Measurements from ENCODE around the gene NXPH3.
"Not testable (repeated sequence)": the region's sequence is repeated elsewhere in the genome, so short reads cannot be mapped to it uniquely, and the experiment has no call there.

Gene NXPH3

GRCh38 chr17:49566668-49567071 lies 9.0 kb upstream of the NXPH3 start:
- no peak overlapping the region for H3K4me3 ChIP-seq (ENCODE audit: low read length)
- TF ChIP-seq ZNF274 (IDR thresholded peaks at IDR 0.05; ENCODE audit: low read depth, low read length) = no peak

GRCh38 chr17:49567104-49567521 lies 8.6 kb upstream of the NXPH3 start:
- no peak for TF ChIP-seq ZNF274 (IDR thresholded peaks at IDR 0.05; ENCODE audit: low read depth, low read length)
- H3K4me3 ChIP-seq (ENCODE audit: low read length) = no peak overlapping the region

GRCh38 chr17:49567871-49568694 lies 7.6 kb upstream of the NXPH3 start:
- peak overlapping the region; percentile 15; the same call in 1 of the 2 replicates for H3K4me3 ChIP-seq (ENCODE audit: low read length)
- no peak for TF ChIP-seq ZNF274 (IDR thresholded peaks at IDR 0.05; ENCODE audit: low read depth, low read length)

GRCh38 chr17:49568695-49569047 lies 7.0 kb upstream of the NXPH3 start:
- H3K4me3 ChIP-seq (ENCODE audit: low read length) = not testable (repeated sequence)

- no peak overlapping the region for H3K4me3 ChIP-seq (ENCODE audit: low read length)
Observed at GRCh38 chr17:49570540-49571242, 5.0 kb upstream of the NXPH3 start.

GRCh38 chr17:49571283-49571682 lies 4.4 kb upstream of the NXPH3 start:
- no peak overlapping the region for H3K4me3 ChIP-seq (ENCODE audit: low read length)
- TF ChIP-seq ZNF274 (IDR thresholded peaks at IDR 0.05; ENCODE audit: low read depth, low read length) = no peak

More at GRCh38 chr17:49570540-49571242, 5.0 kb upstream of the NXPH3 start:
- TF ChIP-seq ZNF274 (IDR thresholded peaks at IDR 0.05; ENCODE audit: low read depth, low read length) = no peak

GRCh38 chr17:49571764-49572163 lies 3.9 kb upstream of the NXPH3 start:
- TF ChIP-seq ZNF274 (IDR thresholded peaks at IDR 0.05; ENCODE audit: low read depth, low read length) = no peak
- H3K4me3 ChIP-seq (ENCODE audit: low read length) = no peak overlapping the region

- no peak for TF ChIP-seq ZNF274 (IDR thresholded peaks at IDR 0.05; ENCODE audit: low read depth, low read length)
- no peak overlapping the region for H3K4me3 ChIP-seq (ENCODE audit: low read length)
Observed at GRCh38 chr17:49572226-49572625, 3.4 kb upstream of the NXPH3 start.

GRCh38 chr17:49572806-49573420 lies 2.8 kb upstream of the NXPH3 start:
- no peak for TF ChIP-seq ZNF274 (IDR thresholded peaks at IDR 0.05; ENCODE audit: low read depth, low read length)
- H3K4me3 ChIP-seq (ENCODE audit: low read length) = no peak overlapping the region

GRCh38 chr17:49573510-49574322 lies 2.0 kb upstream of the NXPH3 start:
- no peak for TF ChIP-seq ZNF274 (IDR thresholded peaks at IDR 0.05; ENCODE audit: low read depth, low read length)
- no peak overlapping the region for H3K4me3 ChIP-seq (ENCODE audit: low read length)

GRCh38 chr17:49574323-49574781 lies 1.3 kb upstream of the NXPH3 start:
- no peak for TF ChIP-seq ZNF274 (IDR thresholded peaks at IDR 0.05; ENCODE audit: low read depth, low read length)
- H3K4me3 ChIP-seq (ENCODE audit: low read length) = no peak overlapping the region

GRCh38 chr17:49574945-49575678 lies 559 bp upstream of the NXPH3 start:
- no peak for TF ChIP-seq ZNF274 (IDR thresholded peaks at IDR 0.05; ENCODE audit: low read depth, low read length)
- peak overlapping the region; percentile 5; the same call in 1 of the 2 replicates for H3K4me3 ChIP-seq (ENCODE audit: low read length)
